Subcutaneous adipose tissue (tissue), 4 donors: ENCODE measurements around the gene B4GALT1. TPM values are rescaled to one million over a fixed set of nuclear protein-coding genes. Genes with fewer than 3 reads are reported as not detected.

ENCODE experiments used
- CTCF ChIP-seq: fragments of 450-650 bp; IDR thresholded peaks from one replicate; pipeline ENCODE4 v1.5.1; 2016; ENCODE audit warnings: low read depth, mild to moderate bottlenecking, control low read depth, antibody characterized with exemption, moderate library complexity
- total RNA-seq, 4 donors: library from RNA; depleted of rRNA; stranded (reverse); fragments of >200 nt; gene quantifications; one replicate each; pipeline ENCODE4 v1.1.0, GENCODE V29; 2016

The B4GALT1 gene
- total RNA-seq, 4 donors from 2014 or later = 39.6 to 100 (median 64.5) TPM

GRCh38 chr9:33129251-33129885 is 37.8 kb downstream of the B4GALT1 start:
- no peak for TF ChIP-seq CTCF

- TF ChIP-seq CTCF = no peak
Observed at GRCh38 chr9:33128570-33128969, 38.6 kb downstream of the B4GALT1 start.

- TF ChIP-seq CTCF = no peak
Observed at GRCh38 chr9:33127881-33128280, 39.3 kb downstream of the B4GALT1 start.

- no peak for TF ChIP-seq CTCF
Observed at GRCh38 chr9:33125871-33126823, 41.0 kb downstream of the B4GALT1 start.

- no peak for TF ChIP-seq CTCF
Observed at GRCh38 chr9:33125461-33125860, 41.7 kb downstream of the B4GALT1 start.

GRCh38 chr9:33124751-33125381 is 42.3 kb downstream of the B4GALT1 start:
- TF ChIP-seq CTCF = no peak

GRCh38 chr9:33124046-33124445 is 43.1 kb downstream of the B4GALT1 start:
- TF ChIP-seq CTCF = no peak
